Muscle layer of colon (tissue), 2 donors: ENCODE results near the gene UNC5C.

ENCODE experiments used
- H3K27ac ChIP-seq: one replicate; pipeline ENCODE4 v1.7.0; 2013; ENCODE audit warnings: low read depth, mild to moderate bottlenecking, low read length, moderate library complexity
- H3K27me3 ChIP-seq, 2 donors: one replicate each; pipeline ENCODE4 v1.7.0; 2013; ENCODE audit warnings: low read length in 2 of 2, mild to moderate bottlenecking in 2 of 2; ENCODE audit not compliant: insufficient read depth in 2 of 2, control insufficient read depth in 1 of 2
- H3K36me3 ChIP-seq: one replicate; pipeline ENCODE4 v1.7.0; 2013; ENCODE audit warnings: mild to moderate bottlenecking, low read length; ENCODE audit not compliant: insufficient read depth
- H3K4me1 ChIP-seq: one replicate; pipeline ENCODE4 v1.7.0; 2013; ENCODE audit warnings: mild to moderate bottlenecking, low read length; ENCODE audit not compliant: insufficient read depth
- H3K4me3 ChIP-seq, 2 donors: one replicate each; pipeline ENCODE4 v1.7.0; 2013; ENCODE audit warnings: low read length in 2 of 2, low read depth in 1 of 2, mild to moderate bottlenecking in 1 of 2, moderate library complexity in 1 of 2
- H3K9ac ChIP-seq: one replicate; pipeline ENCODE4 v1.7.0; 2013; ENCODE audit warnings: low read length
- H3K9me3 ChIP-seq: one replicate; pipeline ENCODE4 v1.7.0; 2013; ENCODE audit warnings: mild to moderate bottlenecking, low read length
- donor health status: abdominal sarcoma.
- donor health status: Adenocarcinoma of cecum.

Gene UNC5C

DNA sequence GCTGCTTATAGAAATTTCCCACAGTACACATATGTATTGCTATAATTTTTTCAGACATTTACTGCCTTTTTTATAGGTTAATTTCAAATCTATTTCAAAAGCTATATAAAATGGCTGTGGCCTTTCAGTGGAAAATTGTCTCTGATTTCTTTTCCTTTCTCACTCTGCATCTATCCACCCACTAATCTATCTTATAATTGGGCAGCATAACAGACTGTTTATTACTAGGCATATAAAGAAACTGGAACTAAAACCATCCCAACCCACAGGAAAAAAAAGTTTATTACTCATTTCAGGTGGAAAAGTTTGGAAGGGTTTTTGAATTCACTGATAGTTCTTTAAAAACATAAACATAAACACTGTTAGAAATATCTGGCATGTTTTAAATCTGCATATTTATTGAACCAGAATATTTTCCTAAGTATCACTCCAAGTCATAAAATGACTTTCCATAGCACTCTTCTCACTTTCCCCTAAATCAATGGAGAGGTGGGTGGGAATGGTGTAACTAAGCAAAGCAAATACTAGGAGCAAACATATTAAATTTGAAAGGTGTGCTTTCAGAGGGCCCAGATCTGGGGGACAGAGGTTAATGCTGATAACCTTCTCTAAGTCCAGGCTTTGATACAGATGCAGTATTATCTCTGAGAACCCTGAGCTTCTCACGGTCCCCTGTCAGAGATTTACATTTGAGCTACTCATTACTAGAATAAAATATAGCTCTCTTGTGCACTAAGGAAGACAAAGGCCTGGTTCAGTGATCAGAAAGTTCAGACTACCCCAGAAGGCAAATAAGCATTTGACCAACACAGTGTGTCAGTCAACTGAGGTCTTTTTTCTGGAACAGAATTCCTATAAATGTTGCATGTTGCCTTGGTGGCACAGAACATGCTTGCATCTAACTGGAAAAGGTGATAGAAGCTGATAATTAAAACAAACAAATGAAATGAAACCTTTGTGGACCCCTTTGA lies 328.3 kb downstream of the UNC5C start:
- H3K27me3 ChIP-seq = no peaks in the 10 kb centered on the region
- H3K36me3 ChIP-seq = no peaks in the 10 kb centered on the region
- H3K4me1 ChIP-seq = no peaks in the 10 kb centered on the region
- no peaks in the 10 kb centered on the region for H3K9me3 ChIP-seq
- no peak overlapping the region for H3K27ac ChIP-seq
- no peak overlapping the region for H3K4me3 ChIP-seq
- no peak overlapping the region for H3K9ac ChIP-seq

GRCh38 chr4:95219109-95219508 lies 329.7 kb downstream of the UNC5C start:
- Histone ChIP-seq H3K27me3 (no peaks in the 10 kb centered on the region), H3K36me3 (no peaks in the 10 kb centered on the region), H3K4me1 (no peaks in the 10 kb centered on the region), H3K4me3 (no peak overlapping the region), H3K9ac (no peak overlapping the region), H3K9me3 (no peaks in the 10 kb centered on the region), H3K27ac (no peak overlapping the region)

- no peak overlapping the region for H3K4me3 ChIP-seq
- H3K4me1 ChIP-seq = no peaks in the 10 kb centered on the region
- H3K27me3 ChIP-seq = no peaks in the 10 kb centered on the region
- no peaks in the 10 kb centered on the region for H3K9me3 ChIP-seq
- no peaks in the 10 kb centered on the region for H3K36me3 ChIP-seq
- H3K27ac ChIP-seq = no peak overlapping the region
- H3K9ac ChIP-seq = no peak overlapping the region
These were observed 331.6 kb downstream of the UNC5C start for GRCh38 chr4:95217197-95217596.

DNA sequence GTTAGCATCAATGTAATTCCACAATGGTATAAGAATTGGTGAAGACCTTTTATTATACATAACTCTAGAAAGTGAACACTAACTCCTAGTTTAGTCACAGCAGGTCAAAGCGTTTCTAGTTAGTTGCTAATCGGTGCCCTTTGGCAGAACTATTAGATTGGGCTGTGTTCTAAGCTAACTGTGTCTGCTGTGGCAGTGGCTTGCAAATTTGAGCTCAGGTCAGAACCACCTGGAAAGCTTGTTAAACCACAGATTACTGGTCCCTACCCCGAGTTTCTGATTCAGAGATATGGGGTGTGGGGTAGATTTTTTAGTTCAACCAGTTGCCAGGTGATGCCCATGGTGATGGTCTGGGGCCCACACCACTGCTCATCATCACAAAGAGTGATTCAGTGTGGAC lies 332.1 kb downstream of the UNC5C start:
- Histone ChIP-seq H3K4me3 (no peak overlapping the region), H3K9me3 (no peaks in the 10 kb centered on the region), H3K27ac (no peak overlapping the region), H3K4me1 (no peaks in the 10 kb centered on the region), H3K36me3 (no peaks in the 10 kb centered on the region), H3K9ac (no peak overlapping the region), H3K27me3 (no peaks in the 10 kb centered on the region)

- Histone ChIP-seq H3K27me3 (no peaks in the 10 kb centered on the region), H3K9me3 (no peaks in the 10 kb centered on the region), H3K27ac (no peak overlapping the region), H3K4me1 (no peaks in the 10 kb centered on the region), H3K4me3 (no peak overlapping the region), H3K9ac (no peak overlapping the region), H3K36me3 (no peaks in the 10 kb centered on the region)
These were observed 332.7 kb downstream of the UNC5C start for GRCh38 chr4:95215991-95216605.

DNA sequence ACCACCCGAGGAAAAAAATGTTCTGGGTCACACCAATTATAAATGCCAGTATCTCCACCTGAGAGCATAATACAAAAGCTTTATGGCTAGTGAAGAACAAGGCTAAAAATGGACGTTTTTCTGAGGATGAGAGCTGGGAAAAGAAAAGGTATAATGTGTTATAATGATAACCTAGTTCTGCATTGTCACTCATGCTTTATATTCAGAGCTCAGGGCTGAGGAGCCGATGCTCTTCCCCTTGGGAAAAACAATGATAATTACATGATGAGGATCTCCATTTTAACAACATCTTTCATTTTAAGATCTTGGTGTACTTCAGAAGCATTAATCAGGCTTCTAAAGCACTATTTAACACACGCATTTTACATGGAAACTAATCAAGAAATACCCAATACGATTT lies 333.7 kb downstream of the UNC5C start:
- Histone ChIP-seq H3K4me3 (no peak overlapping the region), H3K4me1 (no peaks in the 10 kb centered on the region), H3K27ac (no peak overlapping the region), H3K36me3 (no peaks in the 10 kb centered on the region), H3K27me3 (no peaks in the 10 kb centered on the region), H3K9ac (no peak overlapping the region), H3K9me3 (no peaks in the 10 kb centered on the region)

- H3K9ac ChIP-seq = no peak overlapping the region
- H3K9me3 ChIP-seq = no peaks in the 10 kb centered on the region
- no peaks in the 10 kb centered on the region for H3K4me1 ChIP-seq
- H3K36me3 ChIP-seq = no peaks in the 10 kb centered on the region
- no peaks in the 10 kb centered on the region for H3K27me3 ChIP-seq
- no peak overlapping the region for H3K4me3 ChIP-seq
- H3K27ac ChIP-seq = no peak overlapping the region
These were observed 334.4 kb downstream of the UNC5C start for GRCh38 chr4:95214408-95214807.

DNA sequence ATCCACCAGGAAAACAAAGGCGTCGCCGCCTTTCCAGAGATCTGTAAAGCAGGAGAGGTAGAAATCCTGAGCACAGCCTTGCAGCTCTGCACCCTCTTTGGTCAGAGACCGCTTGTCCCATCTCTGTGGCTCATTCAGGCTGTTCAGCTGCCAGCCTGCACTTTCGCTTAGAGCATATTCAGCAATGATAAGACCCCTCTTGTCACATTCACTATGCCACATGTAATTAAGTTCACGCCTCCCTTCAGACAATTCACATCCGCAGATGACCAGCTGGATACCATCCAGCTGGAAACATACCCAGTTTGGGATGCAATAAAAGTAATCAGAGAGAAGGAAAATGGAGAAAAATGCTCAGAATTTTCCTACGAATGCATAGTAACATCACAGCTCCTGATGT lies 335.4 kb downstream of the UNC5C start:
- no peaks in the 10 kb centered on the region for H3K27me3 ChIP-seq
- H3K27ac ChIP-seq = no peak overlapping the region
- no peak overlapping the region for H3K4me3 ChIP-seq
- H3K36me3 ChIP-seq = no peaks in the 10 kb centered on the region
- no peaks in the 10 kb centered on the region for H3K4me1 ChIP-seq
- H3K9me3 ChIP-seq = no peaks in the 10 kb centered on the region
- no peak overlapping the region for H3K9ac ChIP-seq

DNA sequence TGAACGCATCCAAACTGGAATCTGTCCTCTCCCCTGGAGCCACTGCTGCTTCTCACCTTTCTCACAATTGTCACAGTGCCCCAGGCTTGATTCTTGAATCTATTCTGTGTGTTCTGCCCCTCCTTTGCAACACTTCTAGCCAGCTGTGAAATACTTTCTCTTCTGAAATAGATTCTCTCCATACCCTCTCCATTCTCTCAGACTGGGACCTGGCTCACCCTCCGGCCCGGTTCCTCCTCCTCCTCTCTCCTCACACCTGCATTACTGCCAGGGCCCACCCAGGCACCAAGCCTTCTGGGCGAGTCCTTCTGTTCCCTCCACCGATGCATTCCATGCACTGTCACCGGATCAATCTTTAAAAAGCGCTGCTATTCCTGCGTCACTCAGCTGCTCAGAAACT lies 336.1 kb downstream of the UNC5C start:
- no peaks in the 10 kb centered on the region for H3K9me3 ChIP-seq
- no peak overlapping the region for H3K27ac ChIP-seq
- H3K36me3 ChIP-seq = no peaks in the 10 kb centered on the region
- H3K9ac ChIP-seq = no peak overlapping the region
- no peak overlapping the region for H3K4me3 ChIP-seq
- H3K27me3 ChIP-seq = no peaks in the 10 kb centered on the region
- no peaks in the 10 kb centered on the region for H3K4me1 ChIP-seq

GRCh38 chr4:95209927-95210326 lies 338.8 kb downstream of the UNC5C start:
- Histone ChIP-seq H3K27me3 (no peaks in the 10 kb centered on the region), H3K4me3 (no peak overlapping the region), H3K36me3 (no peaks in the 10 kb centered on the region), H3K4me1 (no peaks in the 10 kb centered on the region), H3K9ac (no peak overlapping the region), H3K27ac (no peak overlapping the region), H3K9me3 (no peaks in the 10 kb centered on the region)

- no peaks in the 10 kb centered on the region for H3K9me3 ChIP-seq
- H3K27me3 ChIP-seq = no peaks in the 10 kb centered on the region
- no peak overlapping the region for H3K27ac ChIP-seq
- no peak overlapping the region for H3K4me3 ChIP-seq
- H3K4me1 ChIP-seq = no peaks in the 10 kb centered on the region
- H3K36me3 ChIP-seq = no peaks in the 10 kb centered on the region
- no peak overlapping the region for H3K9ac ChIP-seq
These were observed 343.9 kb downstream of the UNC5C start for GRCh38 chr4:95204873-95205272.
